GM18498 (cell line): Measurements from ENCODE around the gene DPYD.

ENCODE experiments used
- ATAC-seq: cut with Tn5 transposase; IDR thresholded peaks from one replicate; pipeline ENCODE4 v1.9.1; 2021; ENCODE audit warnings: mild to moderate bottlenecking, moderate library complexity; ENCODE audit not compliant: unreplicated experiment

Gene DPYD

DNA sequence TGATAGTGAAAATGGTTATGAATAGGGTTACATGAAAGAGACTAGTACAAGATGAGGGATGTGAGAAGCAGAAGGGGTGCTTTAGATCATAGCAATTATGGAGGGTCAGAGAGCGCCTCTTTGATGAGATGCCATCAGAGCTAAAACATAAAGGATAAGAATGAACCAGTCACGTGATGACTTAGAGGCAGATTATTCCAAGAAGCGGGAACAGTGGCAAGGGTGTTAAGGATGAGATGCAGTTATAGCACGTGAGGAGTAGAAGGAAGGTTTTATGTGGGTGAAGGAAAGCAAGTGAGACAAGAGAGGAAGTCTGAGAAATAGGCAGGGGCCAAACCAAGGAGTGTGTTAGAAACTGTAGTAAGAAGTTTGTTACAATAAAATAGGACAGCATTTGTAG, 360.1 kb downstream of the DPYD start:
- no peak for ATAC-seq

DNA sequence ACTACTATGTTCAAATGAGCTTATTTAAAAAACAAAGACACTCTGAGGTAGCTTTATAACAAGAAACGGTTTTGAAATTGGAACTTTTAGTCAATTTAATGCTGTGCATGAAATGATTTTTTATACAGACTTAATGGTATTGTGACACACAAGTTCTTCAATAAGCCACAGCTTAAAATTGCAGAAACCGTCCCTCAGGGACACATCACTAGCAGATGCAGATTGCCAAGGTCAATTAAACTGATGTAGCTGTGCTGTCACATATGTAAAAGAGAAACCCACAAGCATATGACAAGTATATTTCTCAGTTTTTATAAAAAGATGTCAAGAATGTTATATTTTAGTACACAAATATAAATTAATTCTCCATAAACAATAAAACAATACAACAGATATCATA, 366.9 kb downstream of the DPYD start:
- ATAC-seq, result no peak

DNA sequence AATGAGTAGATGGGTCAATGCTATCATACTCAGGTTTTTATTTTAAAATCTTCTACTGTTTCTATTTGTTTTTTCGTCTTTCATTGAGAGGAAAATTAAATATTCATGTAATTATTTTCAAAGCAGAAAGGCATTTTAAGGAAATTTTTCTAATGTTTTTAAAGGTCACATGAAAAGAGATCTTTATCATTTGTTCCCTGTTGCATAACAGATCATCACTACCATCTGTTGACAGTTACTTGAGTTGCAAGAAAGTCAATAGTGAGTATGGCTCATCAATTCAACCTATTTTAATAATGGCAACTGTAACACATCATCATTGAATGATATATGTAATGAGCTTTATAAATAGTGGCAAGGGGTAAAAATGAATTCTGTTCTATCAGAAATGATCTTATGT, 369.7 kb downstream of the DPYD start:
- no peak for ATAC-seq

DNA sequence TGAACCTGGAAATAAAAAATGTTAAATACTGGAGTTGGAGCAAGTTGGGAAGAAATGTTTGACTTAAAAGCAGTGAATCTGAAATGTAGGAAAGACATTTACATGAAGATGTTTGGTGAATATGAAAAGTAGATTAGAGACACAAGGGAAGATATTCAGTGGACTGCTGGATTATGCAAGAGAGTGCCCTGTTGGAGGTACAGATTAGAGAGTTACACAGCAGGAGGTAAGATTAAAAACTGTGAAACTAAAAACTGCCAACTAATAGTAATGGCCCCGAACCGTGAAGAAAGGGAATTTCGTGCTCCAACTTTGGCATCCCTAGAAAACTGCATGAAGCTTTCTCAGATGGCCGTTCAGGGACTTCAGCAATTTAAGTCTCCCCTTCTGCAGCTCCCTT, 375.4 kb downstream of the DPYD start:
- no peak for ATAC-seq

DNA sequence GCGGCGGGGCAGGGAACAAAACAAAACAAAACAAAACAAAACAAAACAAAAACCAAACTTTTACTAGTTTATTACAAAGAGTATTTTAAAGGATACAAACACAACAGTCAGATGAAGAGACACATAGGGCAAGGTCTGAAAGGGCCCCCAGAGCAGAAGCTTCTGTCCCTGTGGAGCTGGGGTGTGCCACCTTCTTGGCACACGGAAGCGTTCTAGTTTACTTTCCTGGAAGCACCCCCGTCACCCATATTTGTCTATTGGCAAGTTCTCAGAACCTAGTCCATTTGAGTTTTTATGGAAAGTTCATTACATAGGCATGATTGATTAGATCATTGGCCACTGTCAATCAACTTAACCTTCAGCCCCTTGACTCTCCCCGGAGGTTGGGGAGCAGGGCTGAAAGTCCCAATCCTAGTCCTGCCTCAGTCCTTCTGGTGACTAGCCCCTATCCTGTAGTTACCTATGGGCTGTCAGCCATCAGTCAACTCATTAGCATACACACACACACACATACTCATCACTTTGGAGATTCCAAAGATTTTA, 380.4 kb downstream of the DPYD start:
- no peak for ATAC-seq

DNA sequence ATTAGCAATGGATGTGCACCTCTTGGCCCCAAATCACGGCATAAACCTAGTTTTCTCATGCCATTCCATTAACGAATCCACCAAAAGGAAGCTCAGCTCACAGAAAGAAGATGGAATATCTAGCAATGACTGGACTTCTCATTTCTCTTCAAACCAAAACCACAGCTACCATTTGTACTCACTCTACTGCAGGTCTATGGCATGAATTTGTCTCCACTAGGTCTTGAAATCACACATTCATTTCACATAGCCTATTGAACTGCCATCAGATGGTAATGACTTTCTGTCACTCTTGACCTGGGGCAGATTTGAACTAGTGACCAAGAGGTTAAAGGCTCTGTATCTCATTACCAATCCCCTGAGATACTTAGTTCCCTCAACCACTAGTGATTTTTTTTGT, 382.7 kb downstream of the DPYD start:
- no peak for ATAC-seq

DNA sequence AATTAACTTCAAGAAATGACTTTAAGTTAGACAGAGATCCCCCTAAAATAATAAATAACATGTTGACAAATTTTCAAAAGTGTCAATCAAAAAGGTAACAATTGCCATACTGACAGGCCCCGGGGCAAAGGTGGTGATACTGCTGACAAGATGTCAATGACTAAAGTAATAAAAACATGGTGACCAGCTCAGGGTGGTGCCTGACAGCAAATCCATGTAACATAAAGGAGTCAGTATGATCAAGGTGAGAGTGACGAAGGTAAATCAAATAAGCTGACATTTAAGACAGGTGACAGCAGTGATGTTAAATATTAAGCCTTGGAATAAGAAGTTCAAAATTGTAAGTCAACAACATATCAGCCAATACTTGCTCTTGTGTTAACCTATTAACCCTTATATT, 387.5 kb downstream of the DPYD start:
- ATAC-seq, result no peak

DNA sequence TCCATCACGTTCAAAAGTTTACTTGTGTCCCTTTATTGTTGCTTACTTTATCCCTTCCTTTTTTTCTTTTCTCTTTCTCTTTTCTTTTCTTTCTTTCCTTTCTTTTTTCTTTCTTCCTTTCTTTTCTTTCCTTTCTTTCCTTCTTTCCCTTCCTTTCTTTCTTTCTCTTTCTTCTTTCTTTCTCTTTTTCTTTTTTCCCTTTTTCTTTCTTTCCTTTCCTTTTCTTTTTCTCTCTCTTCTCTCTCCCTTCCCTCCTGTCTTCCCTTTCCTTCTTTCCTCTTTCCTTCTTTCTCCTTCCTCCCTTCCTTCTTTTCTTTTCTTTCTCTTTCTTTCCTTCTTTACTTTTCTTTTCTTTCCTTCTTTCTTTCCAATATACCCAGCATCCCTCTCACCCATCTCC, 391.2 kb downstream of the DPYD start:
- no peak for ATAC-seq

DNA sequence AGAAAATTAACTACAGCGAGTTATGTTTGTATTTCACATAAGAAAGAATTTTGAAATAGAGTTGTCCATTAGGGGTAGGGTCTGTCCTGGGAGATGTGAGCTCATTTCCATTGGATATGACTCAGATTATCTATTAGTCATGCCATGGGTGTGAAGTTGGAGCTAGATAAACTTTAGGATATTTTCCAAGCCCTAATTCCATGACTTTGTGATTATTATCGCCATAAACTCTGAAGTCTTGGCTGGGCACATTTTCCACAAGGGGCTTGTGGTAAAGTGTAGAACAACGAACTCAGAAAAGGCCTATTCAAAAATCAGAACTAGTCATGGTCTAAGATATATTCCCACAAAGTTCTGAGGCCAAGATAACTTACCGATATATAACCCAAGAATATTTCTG, 396.6 kb downstream of the DPYD start:
- ATAC-seq, result no peak

DNA sequence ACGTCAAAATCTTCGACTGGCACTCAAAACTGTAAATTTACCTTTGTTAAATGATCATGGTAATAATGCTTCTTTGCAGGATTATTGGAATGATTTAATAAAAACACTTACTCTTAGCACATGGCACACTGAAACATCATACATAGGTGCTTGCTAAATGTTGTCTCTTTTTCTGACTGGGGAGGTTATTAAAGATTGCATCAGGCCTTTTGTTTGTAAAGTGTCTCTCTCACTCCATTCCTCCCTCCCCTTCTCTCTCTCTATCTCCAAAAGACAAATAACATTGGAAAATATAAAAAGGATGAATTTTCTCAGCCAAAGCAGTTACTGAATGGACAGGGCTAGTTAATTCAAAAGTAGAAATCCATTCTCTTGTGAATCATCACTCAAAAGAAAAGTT, 404.2 kb downstream of the DPYD start:
- no peak for ATAC-seq

DNA sequence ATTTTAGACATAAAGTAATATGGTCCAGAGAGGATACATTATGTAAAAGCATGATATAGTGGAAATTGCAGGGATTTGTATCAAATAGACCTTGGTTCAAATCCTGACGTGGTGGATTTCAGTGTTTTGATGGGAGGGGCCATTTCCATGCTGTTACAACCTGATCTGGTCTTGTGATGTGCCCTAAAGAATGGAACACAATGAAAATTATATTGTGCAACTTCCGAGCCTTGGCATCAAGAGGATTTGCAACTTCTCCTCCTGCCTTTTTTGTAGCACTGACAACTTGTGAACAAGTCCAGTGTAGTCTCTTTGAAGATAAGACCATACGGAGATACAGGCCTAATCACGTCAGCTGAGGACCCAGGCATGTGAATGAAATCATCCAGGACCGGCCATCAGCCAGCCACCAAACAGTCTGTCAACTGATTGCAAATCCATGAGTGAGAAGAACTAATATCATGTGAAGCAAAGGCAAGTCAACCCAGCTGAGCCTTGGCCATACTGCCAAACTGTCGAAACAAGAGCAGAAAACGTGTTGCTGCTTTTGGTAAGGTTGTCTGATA, 412.1 kb downstream of the DPYD start:
- no peak for ATAC-seq

DNA sequence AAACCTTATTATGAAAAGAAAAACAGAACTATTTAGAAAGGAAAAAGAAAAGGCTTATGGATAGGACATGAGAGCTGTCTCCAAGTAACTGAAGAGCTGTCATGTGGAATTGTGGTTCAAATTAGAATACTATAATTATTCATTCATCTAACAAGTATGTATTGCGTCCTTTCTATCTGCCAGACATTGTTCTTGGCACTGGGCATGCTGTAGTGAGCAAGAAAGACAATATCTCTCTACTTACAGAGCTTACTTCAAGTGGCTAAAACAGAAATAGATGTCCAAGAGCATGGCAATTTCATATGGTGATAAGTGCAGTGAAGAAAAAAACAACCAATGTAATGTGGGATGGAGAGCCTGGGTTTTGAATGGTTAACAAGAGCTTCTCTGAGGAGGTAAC, 413.0 kb downstream of the DPYD start:
- no peak for ATAC-seq

DNA sequence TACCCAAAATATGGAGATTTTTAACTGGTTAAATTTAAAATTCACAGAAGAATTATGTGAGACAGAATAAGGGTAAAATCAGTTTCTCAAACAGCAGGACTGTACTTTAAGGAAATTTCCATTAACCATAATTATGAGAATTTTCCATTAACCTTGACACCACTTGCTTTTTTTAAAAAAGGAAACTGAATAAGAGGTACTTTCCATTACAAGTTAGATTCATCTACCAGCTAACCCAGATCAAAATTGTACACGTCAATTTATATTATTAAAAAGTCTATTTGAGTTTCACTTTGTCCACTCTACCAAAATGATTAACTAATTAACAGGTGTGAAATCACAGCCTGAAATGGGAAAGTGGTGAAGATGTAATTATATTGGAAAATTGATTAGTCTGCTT, 414.5 kb downstream of the DPYD start:
- no peak for ATAC-seq

DNA sequence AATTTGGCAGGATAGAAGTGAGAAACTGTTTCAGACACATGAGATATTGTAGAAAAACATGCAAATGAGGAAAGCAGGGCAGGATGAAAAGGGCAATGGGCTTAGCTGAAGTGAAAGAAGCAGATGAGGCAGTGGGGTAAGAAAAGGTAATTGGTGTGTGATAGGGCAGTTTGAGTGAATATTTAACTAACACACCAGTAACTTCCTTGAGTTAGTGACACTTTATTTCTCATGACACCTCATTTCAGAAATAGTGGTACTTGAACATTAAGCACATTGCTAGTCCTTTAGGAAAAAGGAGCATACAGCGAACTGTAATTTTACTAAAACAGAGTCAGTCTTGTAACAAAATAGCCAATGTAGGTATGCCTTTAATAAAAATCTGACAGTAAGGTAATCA, 415.0 kb downstream of the DPYD start:
- ATAC-seq, result peak; percentile 96

DNA sequence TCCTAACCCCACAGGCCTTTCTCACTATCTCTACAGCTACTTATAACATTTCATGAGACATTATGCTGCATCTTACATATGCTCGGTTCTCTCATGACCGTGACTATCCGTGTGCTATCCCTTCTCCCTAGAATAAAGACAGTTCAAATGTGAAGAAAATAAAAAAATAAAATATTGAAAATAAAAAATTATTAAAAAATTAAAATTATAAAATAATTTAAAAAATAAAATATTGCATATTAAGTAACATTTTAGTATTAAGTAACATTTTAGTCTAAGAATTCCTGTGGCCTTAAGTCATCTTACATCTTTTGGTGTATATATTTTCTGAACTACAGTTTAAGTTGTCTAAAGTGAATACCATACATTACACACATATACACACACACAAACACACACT, 415.5 kb downstream of the DPYD start:
- ATAC-seq, result peak; percentile 21

DNA sequence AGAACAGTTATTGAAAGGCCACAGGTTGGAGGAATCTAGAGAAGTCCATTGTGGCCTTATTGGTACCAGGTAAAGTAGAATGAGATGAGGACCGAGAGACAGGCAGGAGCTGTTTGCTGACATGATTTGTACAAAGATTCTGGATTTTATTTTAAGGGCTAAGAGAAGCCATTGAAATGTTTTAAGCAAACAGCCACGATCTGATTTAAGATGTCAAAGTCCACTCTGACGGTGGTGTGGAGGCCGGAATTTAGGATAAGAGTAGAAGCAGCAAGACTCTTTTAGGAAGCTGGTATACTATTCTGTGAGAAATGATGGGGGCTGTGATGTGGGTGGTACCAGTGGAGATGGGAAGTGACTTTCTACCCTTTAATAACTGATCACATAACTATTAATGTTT, 418.5 kb downstream of the DPYD start:
- ATAC-seq, result no peak

DNA sequence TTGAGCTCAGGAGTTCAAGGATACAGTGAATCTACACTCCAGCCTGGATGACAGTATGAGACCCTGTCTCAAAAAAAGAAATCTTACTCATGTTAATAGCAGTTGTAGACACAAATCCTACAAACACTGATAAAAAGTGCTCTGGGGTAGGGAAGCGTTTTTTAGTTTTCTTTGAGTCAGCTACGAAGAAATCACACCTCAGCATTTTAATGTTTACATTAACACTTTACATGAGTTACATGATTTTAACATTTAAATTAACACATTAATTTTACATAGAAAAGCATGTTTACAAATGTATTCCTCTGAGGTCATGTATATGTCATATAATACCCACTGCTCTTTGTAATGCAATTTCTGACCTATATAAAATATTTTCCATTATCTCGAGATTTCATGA, 419.2 kb downstream of the DPYD start:
- no peak for ATAC-seq

DNA sequence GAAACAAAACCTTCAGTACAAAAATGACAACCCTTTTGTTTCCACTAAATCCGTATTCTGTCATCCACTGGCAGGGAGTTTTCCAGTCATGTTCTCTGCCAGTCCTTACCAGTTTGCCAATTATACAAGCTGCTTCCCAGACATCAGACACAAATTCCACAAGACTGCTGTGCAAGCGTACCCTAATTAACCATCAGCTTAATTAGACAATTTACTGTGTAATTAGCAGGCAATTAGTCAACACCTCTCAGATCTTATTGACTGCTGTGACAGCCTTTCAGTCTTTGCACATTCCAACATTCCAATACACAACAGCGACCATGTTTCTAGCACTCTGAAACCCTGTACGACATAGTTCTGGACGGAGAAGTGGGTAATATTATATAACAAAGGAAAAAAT, 420.1 kb downstream of the DPYD start:
- no peak for ATAC-seq

DNA sequence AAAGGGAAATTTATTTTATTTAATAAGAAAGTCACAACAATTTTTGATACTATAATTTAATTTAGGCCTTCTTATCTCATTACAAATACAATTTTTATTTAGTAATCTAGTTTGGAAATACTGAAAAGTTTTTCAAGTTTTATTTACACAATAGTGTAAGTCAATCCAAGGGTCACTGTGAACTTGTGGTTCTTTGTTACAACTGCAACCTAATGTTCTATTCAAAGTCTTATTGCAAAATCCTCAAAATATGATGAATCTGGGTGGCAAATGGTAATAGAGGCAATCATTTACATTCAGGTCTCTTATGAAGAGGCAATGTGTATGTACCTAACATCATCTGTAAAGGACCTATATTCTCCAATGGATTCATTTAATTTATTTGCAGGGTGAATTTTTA, 421.2 kb downstream of the DPYD start:
- ATAC-seq, result no peak

DNA sequence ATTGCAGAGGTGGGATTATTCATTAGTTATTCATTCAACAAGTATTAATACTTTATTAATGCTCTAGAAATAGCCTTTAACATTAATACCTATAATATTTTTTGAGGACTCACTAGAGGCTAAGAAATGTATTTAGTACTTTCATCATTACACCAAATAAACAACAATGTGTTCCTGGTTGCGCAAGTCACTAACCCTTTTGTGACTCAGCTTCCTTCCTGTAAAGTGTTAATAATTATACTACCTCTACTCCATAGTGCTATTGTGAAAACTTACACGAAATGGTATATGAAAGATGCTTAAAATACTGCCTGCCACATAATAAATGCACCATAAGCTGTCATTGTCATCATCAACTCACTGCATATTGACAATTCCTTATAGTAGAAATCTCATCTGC, 431.0 kb downstream of the DPYD start:
- ATAC-seq, result no peak

DNA sequence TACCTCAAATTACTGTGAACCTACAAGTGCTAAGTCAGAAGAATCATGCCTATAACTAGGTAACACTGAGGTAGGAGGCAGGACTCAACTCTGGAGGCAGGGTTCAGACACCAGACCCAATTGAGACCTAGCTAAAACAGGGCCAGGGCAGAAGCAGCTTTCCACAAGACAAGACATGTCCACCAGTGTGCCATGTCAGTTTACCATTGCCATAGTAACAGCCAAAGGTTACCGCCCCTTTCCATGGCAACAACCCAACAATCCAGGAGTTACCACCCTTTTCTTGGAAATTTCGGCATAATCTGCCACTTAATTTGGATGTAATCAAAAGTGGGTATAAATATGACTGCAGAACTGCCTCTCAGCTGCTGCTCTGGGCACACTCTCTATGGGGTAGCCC, 432.3 kb downstream of the DPYD start:
- no peak for ATAC-seq

DNA sequence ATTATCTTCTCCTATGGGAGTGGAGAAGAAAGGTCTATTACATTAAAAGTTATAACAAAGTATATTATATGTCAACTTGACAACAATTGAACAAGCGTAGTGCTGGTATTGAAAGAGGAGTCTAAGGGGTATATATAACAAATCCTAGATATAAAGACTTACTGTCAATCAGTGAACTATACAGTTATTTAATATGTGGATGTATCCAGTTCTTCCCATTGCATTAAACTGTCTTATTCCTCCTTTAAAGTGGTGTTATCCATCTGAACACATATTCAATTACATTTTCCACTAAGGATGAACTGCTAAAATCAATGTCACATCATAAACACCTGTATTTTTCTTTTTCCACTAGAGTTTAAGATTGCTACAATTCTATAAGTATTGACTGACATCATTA, 438.8 kb downstream of the DPYD start:
- no peak for ATAC-seq

DNA sequence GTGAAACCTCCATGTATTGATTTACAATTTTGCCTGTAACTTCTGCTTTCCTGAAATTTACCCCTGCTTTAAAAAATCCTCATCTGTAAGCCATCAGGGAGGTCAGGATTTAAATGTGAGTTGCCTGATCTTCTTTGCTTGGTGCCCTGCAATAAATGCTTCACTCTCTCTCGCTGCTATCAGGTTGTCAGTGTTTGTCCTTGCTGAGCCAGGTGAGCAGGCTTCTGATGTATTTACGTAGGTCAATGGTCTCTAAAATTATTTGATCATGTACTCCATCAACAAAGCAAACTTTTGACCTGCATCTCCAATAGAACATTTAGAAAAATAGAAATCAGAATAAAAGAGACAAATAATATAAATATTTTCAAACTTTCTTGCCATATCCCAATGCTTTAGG, 453.4 kb downstream of the DPYD start:
- no peak for ATAC-seq

DNA sequence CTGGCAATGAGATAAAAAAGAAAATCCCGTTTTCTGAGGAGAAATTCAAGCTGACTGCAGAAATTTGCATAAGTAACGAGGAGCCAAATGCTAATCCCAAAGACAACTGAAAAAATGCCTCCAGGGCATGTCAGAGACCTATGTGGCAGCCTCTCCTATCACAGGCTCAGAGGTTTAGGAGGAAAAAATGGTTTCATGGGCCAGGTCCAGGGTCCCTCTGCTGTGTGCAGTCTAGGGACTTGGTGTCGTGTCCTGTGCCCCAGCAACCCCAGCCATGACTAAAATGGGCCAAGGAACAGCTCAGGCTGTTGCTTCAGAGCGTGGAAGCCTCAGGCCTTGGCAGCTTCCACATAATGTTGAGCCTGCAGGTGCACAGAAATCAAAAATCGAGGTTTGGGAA, 456.5 kb downstream of the DPYD start:
- ATAC-seq, result no peak
